Activated CD4-positive, CD25-positive, alpha-beta regulatory T cell treated with anti-CD3 and anti-CD28 coated beads, Interleukin-2, amount 50 U/mL, for 72 hours (primary cell): Measurements from ENCODE around the gene ZCCHC14.
"Not testable (repeated sequence)": the region's sequence is repeated elsewhere in the genome, so short reads cannot be mapped to it uniquely, and the experiment has no call there.

Experiments
- DNase-seq: peaks from one replicate; pipeline ENCODE4 v3.0.0; 2021

ZCCHC14 gene

DNA sequence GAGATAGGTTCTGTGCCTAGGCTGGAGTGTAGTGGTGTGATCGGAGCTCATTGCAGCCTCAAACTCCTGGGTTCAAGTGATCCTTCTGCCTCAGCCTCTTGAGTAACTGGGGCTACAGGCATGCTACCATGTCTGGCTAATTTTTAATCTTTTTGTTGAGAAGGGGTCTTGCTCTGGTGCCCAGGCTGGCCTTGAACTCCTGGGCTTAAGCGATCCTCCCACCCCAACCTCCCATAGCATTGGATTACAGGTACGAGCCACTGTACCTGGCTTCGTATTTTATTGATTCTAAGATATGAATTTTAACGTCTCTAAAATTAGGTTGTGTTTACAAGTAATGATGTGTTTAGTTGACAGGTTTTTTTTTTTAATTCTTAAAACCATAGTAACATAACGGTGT, 30.8 kb upstream of the ZCCHC14 start:
- not testable (repeated sequence) for DNase-seq

DNA sequence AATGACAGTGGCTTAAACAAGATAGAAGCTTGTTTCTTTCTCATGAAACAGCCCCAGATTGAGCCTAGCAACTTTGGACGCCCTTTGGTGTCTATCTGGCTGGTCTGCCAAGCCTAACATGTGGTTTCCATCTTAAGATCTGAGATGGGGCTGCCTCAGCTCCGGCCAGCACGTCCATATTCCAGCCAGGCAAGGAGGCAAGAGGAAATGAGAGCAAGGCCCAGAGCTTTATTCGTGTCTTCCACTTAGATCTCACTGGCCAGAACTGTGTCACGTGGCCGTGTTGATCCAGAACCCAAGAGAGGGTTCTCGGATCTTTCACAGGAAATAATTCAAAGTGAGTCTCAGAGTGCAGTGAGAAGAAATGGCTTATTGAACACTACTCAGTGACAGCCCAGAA, 28.9 kb upstream of the ZCCHC14 start:
- DNase-seq: not testable (repeated sequence)

DNA sequence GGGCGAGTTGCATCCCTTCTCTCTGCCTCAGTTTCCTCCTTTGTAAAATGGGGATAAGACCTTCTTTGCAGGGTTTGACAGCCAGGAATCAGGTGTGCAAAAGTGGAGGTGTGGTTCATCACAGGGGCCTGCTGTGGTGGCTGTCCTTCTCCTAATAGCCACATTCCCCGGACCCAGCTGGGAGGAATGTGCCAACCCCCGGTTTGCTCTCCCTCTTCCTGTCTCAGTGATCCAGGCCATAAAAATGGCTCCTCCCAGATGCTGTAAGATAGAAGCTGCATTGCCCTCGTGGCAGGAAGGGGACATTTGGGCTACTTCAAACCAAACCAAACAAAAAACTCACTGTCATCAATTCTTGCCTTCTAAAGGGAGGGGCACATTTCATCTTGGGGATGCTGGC, 26.3 kb upstream of the ZCCHC14 start:
- not testable (repeated sequence) for DNase-seq

DNA sequence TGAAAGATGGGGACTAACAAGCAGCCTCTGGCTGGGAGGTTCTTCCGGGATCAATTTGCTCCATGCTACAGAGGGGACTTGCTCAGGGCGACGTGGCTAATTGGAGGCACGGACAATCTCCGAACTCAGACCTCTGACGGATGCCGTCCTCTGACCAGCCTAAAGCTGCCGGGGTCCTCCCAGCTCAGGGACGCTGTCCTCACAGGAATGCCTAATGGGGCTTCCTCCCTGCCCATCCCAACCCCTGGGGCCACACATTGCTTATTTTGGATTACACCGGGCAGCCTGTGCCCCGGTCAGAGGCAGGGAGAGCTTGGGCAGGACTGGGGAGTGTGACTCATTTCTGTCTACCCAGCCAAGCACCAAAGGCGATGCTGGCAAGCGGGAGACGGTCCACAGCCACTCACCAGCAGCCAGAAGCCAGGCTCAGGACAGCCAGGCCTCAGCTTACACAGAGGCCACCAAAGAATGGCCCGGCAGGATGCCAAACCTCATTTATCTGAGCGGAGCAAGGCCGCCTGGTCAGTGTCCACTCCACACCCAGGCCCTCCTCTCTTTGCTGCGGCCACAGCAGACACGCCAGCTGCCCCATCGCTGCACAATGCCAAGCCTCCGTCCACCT, 25.7 kb upstream of the ZCCHC14 start:
- not testable (repeated sequence) for DNase-seq

DNA sequence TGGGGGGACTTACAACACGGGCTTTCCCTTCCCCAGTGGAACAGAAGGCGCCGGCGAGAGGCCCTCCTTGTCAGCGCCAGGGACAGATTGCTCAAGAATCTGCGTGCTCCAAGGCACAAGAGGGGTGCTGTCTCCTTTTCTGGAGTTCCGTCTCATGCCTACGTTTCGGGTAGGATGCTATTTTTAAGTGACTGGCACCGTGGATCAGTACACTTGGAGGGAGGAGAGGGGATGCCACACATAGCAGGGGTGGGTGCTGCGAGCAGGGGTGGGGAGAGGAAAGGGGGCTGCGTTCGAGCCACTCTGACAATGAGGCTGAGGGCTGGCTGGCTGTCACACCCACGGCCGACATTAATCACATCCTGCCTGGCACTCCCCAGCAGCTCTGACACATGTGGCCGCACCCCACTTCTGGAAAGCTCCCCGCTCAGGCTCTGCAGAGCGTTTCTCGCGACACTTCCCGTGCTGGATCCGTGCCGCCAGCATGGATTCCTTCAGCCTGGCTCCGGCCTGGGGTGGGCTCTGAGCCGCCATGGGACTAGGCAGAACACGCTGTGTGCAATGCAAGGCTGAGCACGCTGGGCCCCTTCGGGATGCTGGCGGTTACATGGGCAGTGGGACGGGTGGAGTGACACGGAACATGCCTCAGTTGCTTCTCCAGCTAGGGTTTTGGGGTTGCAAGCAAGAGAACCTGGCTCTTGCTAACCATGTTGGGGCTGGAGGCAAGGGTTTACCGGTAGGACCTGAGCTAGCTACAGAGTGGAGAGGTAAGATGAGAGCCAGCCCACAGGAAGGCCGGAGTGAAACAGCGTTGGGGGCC, 25.0 kb upstream of the ZCCHC14 start:
- DNase-seq: not testable (repeated sequence)

DNA sequence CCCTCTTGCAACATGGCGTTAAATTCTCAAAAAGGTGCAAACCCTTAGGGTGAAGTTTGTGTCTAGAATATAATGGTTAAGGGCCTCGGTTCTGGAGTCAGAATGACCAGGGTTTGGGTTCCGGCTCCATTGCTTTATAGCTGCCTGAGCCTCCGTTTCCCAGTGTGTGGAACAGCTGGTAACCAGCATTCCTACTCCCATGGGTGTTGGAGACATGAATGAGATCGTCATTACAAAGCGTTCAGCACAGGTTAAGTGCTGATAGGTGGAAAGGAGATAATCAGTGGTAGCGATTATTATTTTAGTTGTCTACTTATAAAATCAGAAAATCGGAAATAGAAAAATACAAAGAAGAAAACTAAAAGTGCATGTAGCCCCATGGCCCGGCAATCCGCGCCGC, 23.5 kb upstream of the ZCCHC14 start:
- no peak for DNase-seq

DNA sequence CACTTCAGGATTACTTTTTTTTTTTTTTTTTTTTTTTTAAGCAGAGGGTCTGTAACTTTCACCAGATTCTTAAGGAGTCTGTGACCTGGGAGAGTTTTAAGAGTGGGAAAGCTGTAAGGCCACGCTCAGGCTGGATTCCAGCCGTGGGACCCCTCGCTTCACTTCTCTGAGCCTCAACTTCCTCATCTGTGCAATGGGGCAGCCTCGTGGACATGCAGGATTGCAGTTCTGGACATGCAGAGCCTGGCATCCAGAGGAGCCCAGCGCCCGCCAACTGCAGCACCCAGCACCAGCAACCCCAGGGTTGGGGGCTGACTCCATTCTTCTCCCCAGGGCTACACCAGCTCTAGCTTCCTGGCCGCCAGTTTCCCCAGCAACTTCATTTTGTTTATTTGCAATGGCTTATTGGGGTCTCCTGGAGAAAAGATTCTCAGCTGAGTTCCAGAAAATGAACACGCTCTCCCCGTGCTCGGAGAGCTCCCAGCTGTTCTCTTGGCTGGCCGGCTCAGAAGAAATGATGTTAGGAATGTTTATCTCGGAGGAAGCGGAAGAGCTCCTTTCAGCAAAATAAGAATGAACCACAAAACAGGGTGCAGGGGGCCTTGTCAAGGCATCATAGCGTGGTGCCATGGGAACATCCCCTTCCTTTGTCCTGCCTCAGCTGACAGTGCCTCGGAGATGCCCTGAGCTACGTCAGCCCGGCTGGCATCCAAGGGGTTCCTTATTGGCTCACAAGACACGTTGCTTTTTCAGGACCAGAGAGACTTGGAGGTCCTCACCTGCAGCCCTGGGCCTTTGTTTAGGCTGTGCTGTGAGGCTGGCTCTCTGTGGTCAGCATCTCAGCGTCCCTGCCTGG, 22.9 kb upstream of the ZCCHC14 start:
- DNase-seq: no peak

DNA sequence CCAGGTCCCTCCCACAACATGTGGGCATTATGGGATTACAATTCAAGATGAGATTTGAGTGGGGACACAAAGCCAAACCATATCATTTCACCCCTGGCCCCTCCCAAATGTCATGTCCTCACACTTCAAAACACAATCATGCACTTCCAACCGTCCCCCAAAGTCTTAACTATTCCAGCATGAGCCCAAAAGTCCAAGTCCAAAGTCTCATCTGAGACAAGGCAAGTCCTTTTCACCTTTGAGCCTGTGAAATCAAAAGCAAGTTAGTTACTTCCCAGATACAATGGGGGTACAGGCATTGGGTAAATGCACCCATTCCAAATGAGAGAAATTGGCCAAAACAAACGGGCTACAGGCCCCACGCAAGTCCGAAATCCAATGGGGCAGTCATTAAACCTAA, 17.0 kb upstream of the ZCCHC14 start:
- DNase-seq: not testable (repeated sequence)

DNA sequence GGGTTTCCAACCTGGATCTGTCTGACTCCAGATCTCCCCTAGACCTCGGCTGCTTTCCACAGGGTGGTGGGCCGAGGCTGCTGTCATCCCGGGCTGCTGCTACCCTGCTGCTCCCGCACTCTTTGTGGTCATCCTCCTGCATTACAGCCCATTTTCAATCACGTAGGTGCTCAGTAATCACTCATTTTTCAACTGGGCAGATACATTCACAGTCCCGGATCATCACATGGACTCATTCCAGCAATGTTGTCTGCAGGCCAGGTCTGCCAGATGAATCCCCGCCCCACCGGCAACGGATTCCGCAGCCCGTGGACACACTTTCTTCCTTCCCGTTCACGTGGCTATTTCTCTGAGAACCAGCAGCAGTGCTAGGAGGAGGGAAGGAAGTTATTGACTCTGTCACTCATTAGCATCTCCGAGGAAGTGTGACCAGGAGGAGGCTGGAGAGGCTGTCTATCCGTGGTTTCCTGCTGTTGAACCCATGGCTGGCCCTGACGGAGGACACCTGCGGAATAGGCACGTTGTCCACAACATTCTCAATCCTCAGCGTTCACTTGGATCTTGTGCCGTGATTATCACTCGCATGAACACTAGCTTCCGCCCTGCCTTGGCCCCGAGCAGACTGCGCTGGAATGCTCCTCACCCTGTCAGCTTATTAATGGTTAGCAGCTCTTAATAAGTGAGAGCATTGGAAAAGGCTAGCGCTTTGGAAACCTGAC, 14.7 kb upstream of the ZCCHC14 start:
- DNase-seq: no peak

DNA sequence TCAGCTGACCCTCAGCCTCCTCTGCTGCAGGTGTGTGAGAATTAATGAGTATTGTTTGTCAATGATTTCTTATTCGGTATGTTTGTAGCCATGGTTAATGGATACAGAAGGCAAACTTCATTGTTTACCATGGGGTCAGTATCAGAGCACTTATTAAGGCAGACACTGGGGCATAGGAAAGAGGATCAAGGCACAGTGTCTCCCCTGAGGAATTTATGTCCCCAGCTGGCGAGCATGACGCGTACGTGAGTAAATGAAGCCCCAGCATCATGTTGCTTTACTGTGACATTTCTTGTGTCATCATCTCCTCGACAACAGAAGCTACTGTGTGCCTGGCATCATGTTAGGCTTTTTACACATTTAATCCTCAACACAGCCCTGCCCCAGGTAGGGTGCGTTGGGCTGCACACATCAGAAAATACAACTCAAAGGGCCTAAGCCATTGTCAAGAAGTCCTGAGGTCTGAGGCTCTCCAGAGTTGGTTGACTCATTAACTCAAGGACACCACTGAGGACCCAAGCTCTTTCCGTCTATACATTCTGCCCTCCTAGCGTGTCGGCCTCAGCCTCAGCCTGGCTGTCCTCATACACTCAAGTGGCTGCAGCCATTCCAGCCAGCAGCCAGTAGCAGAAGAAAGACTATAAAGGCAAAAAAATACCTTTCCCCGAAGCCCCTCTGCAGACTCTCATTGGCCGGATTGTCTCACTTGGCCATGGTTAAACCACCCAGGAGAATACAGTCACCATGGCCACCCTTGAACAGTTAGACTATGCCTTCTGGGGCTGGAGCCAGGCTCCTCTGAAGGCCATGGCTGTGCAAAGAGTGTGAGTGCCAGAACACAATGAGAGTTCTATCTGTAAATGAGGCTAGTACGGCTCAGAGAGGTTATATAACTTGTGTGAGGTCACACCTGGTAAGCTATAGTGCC, 13.9 kb upstream of the ZCCHC14 start:
- DNase-seq: no peak

DNA sequence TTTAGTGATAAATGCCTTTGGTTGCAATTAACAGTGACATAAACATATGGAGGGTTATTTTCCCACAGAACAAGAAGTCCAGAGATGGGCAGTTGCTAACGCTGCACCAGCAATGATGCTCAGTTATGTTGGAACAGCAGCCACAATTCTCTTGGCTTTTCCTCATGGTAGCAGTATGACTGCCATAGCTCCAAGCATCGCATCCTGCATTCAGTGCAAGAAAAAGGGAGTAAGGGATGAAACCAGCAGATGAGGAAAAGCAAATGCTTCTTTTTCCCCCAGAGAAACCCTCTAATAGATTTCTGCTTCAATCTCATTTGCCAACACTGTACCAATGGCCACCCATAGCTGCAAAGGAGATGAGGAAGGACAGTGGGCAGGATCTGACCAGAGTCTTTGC, 13.0 kb upstream of the ZCCHC14 start:
- DNase-seq: no peak

DNA sequence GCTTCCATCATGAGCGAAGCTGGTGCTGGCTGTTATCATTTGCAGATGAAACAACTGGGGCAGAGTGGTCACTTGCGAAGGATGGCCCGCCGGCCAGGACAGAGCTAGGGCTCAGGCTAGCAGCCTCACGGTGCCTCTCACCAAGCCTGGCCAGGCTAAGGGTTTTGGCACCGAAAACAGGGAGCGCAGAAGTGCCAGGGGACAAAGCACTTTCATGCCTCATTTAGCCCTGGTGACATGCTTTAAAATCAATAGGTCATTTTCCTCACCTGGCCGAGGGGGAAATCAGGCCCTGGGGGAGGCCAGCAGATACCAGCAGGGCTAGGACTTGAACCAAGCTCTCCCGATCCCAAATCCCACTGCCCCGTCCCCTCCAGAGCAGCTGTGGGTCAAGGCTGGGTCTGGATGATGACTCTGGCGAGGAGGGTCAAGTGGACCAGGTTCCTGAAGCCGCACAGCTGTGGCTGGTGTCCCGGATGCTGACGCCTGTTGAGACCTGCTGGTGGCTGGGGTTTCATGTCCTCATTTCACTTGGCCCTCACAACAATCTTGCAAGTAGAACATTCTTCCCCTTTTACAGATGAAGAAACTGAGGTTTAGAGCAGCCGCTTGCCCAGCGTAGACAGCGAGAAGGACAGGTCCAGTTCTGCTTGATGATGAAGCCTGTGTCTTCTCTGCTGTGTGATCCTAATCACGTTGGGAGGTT, 10.6 kb upstream of the ZCCHC14 start:
- not testable (repeated sequence) for DNase-seq

DNA sequence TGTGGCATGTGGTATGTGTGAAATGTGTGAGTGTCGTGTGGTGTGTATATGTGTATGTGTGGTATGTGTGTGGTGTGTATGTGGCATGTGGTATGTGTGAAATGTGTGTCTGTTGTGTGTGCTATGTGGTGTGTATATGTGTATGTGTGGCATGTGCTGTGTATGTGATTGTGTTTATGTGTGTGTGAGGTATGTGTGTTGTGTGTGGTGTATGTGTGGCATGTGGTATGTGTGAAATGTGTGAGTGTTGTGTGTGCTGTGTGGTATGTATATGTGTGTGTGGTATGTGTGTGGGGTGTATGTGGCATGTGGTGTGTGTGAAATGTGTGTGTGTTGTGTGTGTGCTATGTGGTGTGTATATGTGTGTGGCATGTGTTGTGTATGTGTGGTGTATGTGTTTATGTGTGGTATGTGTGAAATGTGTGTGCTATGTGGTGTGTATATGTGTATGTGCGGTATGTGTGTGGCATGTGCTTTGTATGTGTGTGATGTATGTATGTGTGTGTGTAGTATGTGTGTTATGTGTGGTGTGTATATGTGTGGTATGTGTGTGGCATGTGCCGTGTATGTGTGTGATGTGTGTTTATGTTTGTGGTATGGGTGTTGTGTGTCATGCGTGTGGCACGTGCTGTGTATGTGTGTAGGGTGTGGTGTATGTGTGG, 9.6 kb upstream of the ZCCHC14 start:
- DNase-seq: no peak

DNA sequence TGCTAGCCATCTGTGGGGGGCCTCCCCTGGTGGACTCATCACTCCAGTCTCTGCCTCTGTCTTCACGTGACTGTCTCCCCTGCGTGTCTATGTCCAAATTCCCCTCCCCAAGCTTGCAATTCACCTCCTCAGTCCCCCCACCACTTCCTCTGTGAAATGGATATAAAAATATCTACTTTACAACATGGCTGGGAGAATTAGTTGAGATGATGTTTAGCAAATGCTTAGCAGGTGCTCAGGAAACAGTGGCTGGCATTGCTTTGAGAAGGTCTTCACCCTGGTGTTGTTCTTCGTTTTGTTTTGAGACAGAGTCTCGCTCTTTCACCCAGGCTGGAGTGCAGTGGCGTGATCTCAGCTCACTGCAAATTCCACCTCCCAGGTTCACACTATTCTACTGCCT, 8.3 kb upstream of the ZCCHC14 start:
- no peak for DNase-seq

DNA sequence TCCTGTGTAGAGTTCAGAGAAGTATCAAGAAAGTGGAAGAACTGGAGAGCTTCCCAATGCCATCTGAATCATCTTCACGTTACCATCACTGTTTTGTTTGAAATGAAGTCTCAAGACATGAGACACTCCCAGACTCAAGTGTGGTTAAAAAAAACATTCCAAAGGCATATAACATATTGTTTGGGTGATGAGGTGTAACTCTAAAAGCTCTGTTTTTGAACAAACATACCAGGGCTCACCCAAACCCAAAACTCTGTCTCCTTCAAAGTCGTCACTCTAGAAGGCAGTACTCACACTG, 6.3 kb upstream of the ZCCHC14 start:
- no peak for DNase-seq

DNA sequence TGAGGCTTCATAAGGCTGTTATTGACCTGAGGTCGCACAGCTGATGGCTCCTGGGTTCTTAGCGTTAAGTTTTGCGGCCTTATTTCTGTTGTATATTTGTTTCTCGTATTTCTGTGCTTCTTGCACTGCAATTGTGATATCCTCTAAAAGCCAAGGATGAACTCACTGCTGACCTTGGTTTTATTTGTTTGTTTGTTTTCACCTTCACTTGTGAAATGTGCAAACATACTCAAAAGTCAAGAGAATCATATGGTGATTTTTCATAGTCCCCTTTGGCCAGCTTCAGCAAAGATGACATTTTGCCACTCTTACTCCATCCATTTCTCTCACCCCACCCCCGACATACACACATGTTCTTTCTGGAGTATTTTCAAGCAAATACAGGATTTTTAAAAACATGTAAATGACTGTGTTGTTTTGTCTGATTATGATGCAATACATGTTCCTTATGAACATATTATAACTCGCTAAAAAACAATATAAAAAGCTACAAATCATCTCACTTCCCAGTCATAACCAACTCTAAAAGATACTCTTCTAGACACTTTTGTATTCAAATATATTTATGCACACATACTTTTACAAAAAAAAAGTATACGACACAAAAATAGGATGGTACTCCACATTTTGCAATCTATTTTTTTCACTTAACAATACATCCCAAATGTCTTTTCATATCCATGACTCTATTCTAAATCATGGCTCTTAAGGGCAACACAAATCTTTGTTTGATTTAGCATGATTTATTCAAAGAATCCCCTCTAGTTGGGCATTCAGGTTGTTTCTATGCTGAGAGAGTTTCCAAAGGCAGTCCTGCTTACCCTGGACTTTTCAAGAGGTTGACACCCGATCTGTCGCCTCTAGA, 5.7 kb upstream of the ZCCHC14 start:
- no peak for DNase-seq

DNA sequence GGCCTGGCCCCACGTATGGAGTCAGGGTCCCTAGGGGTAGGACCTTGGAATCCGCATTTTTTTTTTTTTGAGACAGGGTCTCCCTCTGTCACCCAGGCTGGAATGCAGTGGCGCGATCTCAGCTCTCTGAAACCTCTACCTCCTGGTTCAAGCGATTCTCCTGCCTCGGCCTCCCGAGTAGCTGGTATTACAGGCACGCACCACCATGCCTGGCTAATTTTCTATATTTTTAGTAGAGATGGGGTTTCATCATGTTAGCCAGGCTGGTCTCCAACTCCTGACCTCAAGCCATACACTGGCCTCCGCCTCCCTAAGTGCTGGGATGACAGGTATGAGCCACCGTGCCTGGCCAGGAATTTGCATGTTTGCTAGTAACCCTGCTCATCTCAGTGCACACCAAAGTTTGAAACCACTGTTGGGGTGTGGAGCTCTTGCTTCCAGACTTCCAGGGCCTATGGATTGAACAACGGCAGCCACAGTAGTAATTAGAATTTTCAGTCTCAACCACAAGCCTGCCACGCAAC, 5.0 kb upstream of the ZCCHC14 start:
- not testable (repeated sequence) for DNase-seq

DNA sequence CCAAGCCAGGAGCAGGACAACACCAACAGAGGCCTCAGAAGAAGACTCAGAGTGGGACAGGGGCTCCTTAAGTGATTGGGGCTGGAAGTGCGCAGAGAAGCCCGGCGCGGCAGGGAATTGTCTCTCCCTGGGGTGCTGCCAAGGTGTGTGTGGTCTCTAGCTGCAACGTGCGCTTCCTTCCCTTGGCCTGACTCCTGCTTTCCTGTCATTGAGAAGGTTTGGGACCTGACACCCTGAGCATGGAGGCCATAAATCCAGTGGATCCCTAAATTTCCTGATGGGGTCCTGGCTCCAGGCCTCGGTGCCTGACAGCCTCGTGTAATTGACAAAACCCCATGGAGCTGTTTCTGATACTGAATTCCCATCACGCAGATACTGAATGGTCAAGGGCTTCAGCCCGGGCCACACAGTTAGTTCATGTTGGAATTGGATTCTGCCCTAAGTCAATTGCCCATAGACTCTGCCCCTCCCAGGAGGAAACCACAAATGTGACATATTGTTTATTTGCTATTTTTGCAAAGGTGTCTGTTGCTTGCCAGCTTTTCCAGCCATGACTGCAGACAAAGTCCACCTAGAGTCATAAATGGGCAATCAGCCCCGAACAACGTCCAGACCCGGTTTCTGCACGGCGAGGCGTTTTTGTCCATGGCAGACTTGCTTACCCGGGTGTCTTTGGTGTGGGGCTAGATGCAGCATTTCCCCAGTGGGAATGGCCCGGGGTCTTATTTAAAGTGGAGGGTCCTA, 4.4 kb upstream of the ZCCHC14 start:
- DNase-seq: not testable (repeated sequence)

DNA sequence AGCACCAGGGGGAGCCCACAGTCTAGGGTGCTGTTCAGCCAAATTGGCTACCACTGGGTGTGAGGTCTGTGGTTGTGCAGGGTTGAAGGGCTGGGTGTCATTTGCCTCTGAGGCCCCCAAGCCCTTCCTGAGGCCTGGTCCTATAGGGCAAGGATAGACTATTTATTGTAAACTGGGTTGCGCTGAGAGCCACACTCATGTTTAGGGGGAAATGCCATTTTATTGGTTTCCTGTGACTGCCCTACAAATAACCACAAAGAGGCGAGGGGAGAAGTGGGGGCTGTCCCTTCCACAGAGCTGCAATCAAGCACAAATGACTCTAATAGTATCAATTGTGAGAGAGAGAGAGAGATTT, 3.6 kb upstream of the ZCCHC14 start:
- DNase-seq: no peak
